Measurements from ENCODE around the gene ATP5F1E.

- TF ChIP-seq CTCF (conservative IDR thresholded peaks at IDR 0.05; ENCODE audit: low read length) (no peak), EZH2phosphoT487 (IDR thresholded peaks at IDR 0.05; ENCODE audit: borderline replicate concordance) (no peak)
These were observed 16.5 kb upstream of the ATP5F1E start for GRCh38 chr20:59048681-59049030.
